H1 (cell line): ENCODE results near the gene KDM1A. TPM values are rescaled to one million over a fixed set of nuclear protein-coding genes. Genes with fewer than 3 reads are reported as not detected.

ENCODE experiments used
- BCL11A ChIP-seq, 2 experiments: IDR thresholded peaks; one replicate each; pipeline ENCODE4 v1.6.1; 2011; ENCODE audit warnings: low read depth in 2 of 2, low read length in 2 of 2, mild to moderate bottlenecking in 2 of 2
- CHD7 ChIP-seq: fragments of 300-600 bp; sonication (generic); IDR thresholded peaks from 2 replicates; pipeline ENCODE4 v1.7.1; 2012; ENCODE audit warnings: low read length, moderate library complexity, mild to moderate bottlenecking, inconsistent platforms; ENCODE audit not compliant: insufficient replicate concordance
- E2F6 ChIP-seq: IDR thresholded peaks from 2 replicates; pipeline ENCODE4 v1.6.1; 2012; ENCODE audit warnings: inconsistent platforms
- EGR1 ChIP-seq: IDR thresholded peaks from 2 replicates; pipeline ENCODE4 v1.6.1; 2011; ENCODE audit warnings: low read depth, low read length, borderline replicate concordance
- HDAC2 ChIP-seq, 2 experiments: fragments of 300-600 bp in 1 of 2; sonication (generic) in 1 of 2; IDR thresholded peaks; 2 replicates each; pipeline ENCODE4 v1.6.1; 2011 to 2012; ENCODE audit warnings: low read depth in 2 of 2, low read length in 2 of 2, mild to moderate bottlenecking in 2 of 2, moderate library complexity in 2 of 2, borderline replicate concordance in 1 of 2, inconsistent platforms in 1 of 2
- JUN ChIP-seq: IDR thresholded peaks from 2 replicates; pipeline ENCODE4 v1.6.1; 2011; ENCODE audit warnings: low read depth, mild to moderate bottlenecking, improper control_type of control experiment, low read length
- KDM4A ChIP-seq: IDR thresholded peaks from one replicate; pipeline ENCODE4 v1.7.1; 2012; ENCODE audit warnings: low read depth, mild to moderate bottlenecking, moderate library complexity, low read length, inconsistent platforms; ENCODE audit not compliant: severe bottlenecking
- RBBP5 ChIP-seq: IDR thresholded peaks from 2 replicates; pipeline ENCODE4 v1.7.1; 2012; ENCODE audit warnings: low read depth, mild to moderate bottlenecking, inconsistent platforms, low read length, moderate library complexity, borderline replicate concordance
- SRF ChIP-seq: IDR thresholded peaks from 2 replicates; pipeline ENCODE4 v1.6.1; 2011; ENCODE audit warnings: mild to moderate bottlenecking, low read depth, low read length, moderate library complexity
- ZNF274 ChIP-seq: IDR thresholded peaks from 2 replicates; pipeline ENCODE4 v1.7.0; 2012; ENCODE audit warnings: low read length, borderline replicate concordance; ENCODE audit errors: extremely low read depth
- polyA plus RNA-seq, 7 experiments: library from polyadenylated mRNA; depleted of rRNA in 3 of 7; stranded (reverse) in 5 of 7; unstranded in 2 of 7; fragments of >200 nt in 5 of 7; fragments of 200-250 nt in 2 of 7; gene quantifications; 1 replicate in 5 of 7; 2 replicates in 1 of 7; 4 replicates in 1 of 7; pipeline versions ENCODE4 v1.2.1 to v1.2.3, GENCODE V29; 2011 to 2013; ENCODE audit warnings: missing spikeins in 2 of 7, mixed read lengths in 2 of 7
- total RNA-seq: library from RNA; stranded (reverse); fragmentation: NEBNext Ultra II Directional; extraction: Animal tissue kit (Norgen Biotek cat#: 25700); gene quantifications from 2 replicates; pipeline ENCODE4 v1.2.1, GENCODE V29; 2021

Gene KDM1A
- total and polyA plus RNA-seq, 2 of the 8 experiments (the other 6 are each of a cell fraction or from before 2014, with no cell fraction given) = 216 to 275 TPM

GRCh38 chr1:23110391-23110790 is 91.1 kb downstream of the KDM1A start (continued):
- TF ChIP-seq CHD7 (no peak), SRF (no peak), EGR1 (no peak), ZNF274 (no peak), RBBP5 (no peak), BCL11A (IDR thresholded peaks at IDR 0.05; ENCODE audit: low read depth in 2 of 2, low read length in 2 of 2) (no peak), HDAC2 (IDR thresholded peaks at IDR 0.05; ENCODE audit: borderline replicate concordance in 1 of 2, low read depth in 2 of 2, low read length in 2 of 2) (no peak), E2F6 (no peak), KDM4A (no peak), JUN (no peak)
